Motor neuron (in vitro differentiated cells): ENCODE measurements around the gene CEP70. TPM values are rescaled to one million over a fixed set of nuclear protein-coding genes. Genes with fewer than 3 reads are reported as not detected.

ENCODE experiments used
- ATAC-seq, 8 experiments: fragments of 200-7000 bp; cut with Tn5 transposase; replicated peaks in 6 of 8; 2 replicates each; pipeline ENCODE4 v1.8.0; 2021; ENCODE audit warnings: mild to moderate bottlenecking in 8 of 8, moderate library complexity in 8 of 8
- H3K27ac ChIP-seq, 2 donors: fragments of 250-450 bp; sonication (Bioruptor Pico); 2 replicates each; pipeline ENCODE4 v1.9.0; 2021; ENCODE audit warnings: antibody characterized with exemption in 2 of 2, mild to moderate bottlenecking in 2 of 2, moderate library complexity in 1 of 2
- H3K4me1 ChIP-seq, 2 donors: fragments of 250-450 bp; sonication (Bioruptor Pico); replicated peaks in 1 of 2; 2 replicates each; pipeline ENCODE4 v1.6.1; 2021; ENCODE audit warnings: antibody characterized with exemption in 2 of 2, mild to moderate bottlenecking in 2 of 2, moderate library complexity in 1 of 2
- H3K4me3 ChIP-seq, 5 donors: fragments of 250-450 bp; sonication (Bioruptor Pico); 2 replicates each; pipeline ENCODE4 v1.9.0; 2021; ENCODE audit warnings: antibody characterized with exemption in 5 of 5, mild to moderate bottlenecking in 5 of 5, moderate library complexity in 4 of 5
- WGBS, 10 experiments: fragments of 450-650 bp; shearing (Covaris generic); methylation state at CpG; one replicate each; pipeline ENCODE4 v1.0.0; 2022; 5-methylcytosine and 5-hydroxymethylcytosine counted together
- in situ Hi-C, 9 experiments: fragments of 400-800 bp; cut with MboI; loops; one replicate each; pipeline ENCODE4 v1.15.0; 2021; ENCODE audit warnings: low sequenced_read_pairs in 9 of 9, low pct_unique_long_range_greater_than_20kb in 2 of 9; ENCODE audit not compliant: unreplicated experiment in 9 of 9
- total RNA-seq, 8 experiments: library from RNA; unstranded; fragments of 300-600 nt; gene quantifications; 2 replicates each; pipeline versions ENCODE4 v1.2.3 to v1.2.4, GENCODE V29; 2022

Gene CEP70
- total RNA-seq, 8 experiments from 2014 or later: 12.2 to 53.3 (median 34.3) TPM

GRCh38 chr3:138450704-138451424, 143.2 kb downstream of the CEP70 start:
- in situ Hi-C loops: loop anchor here in 1 of 9 experiments (25.0 kb wide), 1 partner anchor 461 kb away; no protein-coding TSS in a partner anchor
- 33 to 80% (median 52%) methylated on average over 1 to 2 of the region's 6 CpGs; no CpG with 5 or more reads in 4 of the 10 experiments for WGBS, 10 experiments

DNA sequence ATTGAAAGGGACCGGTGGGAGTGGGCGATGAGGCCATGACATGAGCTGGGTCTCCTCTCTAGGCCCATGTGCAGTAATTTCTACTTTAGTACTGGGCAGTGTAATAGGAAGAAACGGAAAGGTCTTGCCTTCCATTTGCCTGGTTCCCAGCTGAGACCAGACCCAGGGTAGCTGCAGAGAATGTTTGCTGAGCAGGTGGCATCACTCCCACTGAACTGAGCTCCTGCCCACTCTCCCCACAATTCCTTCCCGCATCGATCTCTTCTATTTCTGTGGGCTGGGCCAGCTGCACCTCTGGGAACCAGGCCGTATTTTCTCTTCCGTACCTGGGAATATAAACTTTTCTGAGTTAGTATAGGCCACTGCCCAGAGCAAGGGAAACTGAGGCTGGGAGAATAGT, 143.9 kb downstream of the CEP70 start:
- no peak for ATAC-seq
- Histone ChIP-seq H3K4me3 (no peak overlapping the region), H3K27ac (no peak overlapping the region), H3K4me1 (no peaks in the 10 kb centered on the region)
- in situ Hi-C loops: loop anchor here in 1 of 9 experiments (25.0 kb wide), 1 partner anchor 462 kb away; no protein-coding TSS in a partner anchor
- WGBS, 10 experiments: 80 to 100% (median 100%) methylated on average over 1 to 3 of the region's 7 CpGs; no CpG with 5 or more reads in 4 of the 10 experiments

More at GRCh38 chr3:138450704-138451424, 143.2 kb downstream of the CEP70 start:
- Histone ChIP-seq H3K27ac (no peak overlapping the region), H3K4me3 (no peak overlapping the region), H3K4me1 (no peaks in the 10 kb centered on the region)
- ATAC-seq: no peak

DNA sequence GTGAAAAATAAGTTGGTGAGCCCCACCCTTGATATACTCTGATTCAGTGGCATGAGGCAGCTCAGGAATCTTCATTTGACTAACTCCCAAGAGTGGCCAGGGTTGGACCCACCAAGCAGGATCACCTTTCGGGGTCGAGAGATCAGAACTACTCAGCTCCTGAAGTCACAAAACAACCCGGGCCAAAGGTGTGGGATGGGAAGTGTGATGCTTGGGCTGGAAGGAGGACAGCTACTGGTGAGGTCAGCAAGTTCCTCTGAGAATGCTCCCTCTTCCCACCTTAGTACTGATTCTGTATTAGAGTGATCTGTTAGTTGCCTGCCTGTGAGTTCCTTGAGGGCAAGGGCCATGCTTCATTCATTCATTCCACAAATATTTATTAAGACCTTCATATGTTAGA, 144.6 kb downstream of the CEP70 start:
- Histone ChIP-seq H3K4me3 (no peak overlapping the region), H3K4me1 (no peaks in the 10 kb centered on the region), H3K27ac (no peak overlapping the region)
- in situ Hi-C loops: no loop called here
- peak in 1 of 8 experiments; percentile 16 for ATAC-seq
- 29 to 100% (median 90%) methylated on average over 1 to 2 of the region's 3 CpGs; no CpG with 5 or more reads in 6 of the 10 experiments for WGBS, 10 experiments

- 0 to 100% (median 69%) methylated on average over 1 to 2 of the region's 3 CpGs for WGBS, 10 experiments
- ATAC-seq: no peak
Measured at GRCh38 chr3:138448631-138449030, 145.4 kb downstream of the CEP70 start.

GRCh38 chr3:138445654-138446053, 148.4 kb downstream of the CEP70 start:
- Histone ChIP-seq H3K4me1 (no peaks in the 10 kb centered on the region), H3K27ac (no peak overlapping the region), H3K4me3 (no peak overlapping the region)
- in situ Hi-C loops: no loop called here
- ATAC-seq: no peak
- WGBS, 10 experiments: 80 to 100% (median 97%) methylated on average over 1 to 2 of the region's 4 CpGs; no CpG with 5 or more reads in 4 of the 10 experiments

More at GRCh38 chr3:138448631-138449030, 145.4 kb downstream of the CEP70 start:
- Histone ChIP-seq H3K4me3 (no peak overlapping the region), H3K4me1 (no peaks in the 10 kb centered on the region), H3K27ac (no peak overlapping the region)
- in situ Hi-C loops: no loop called here

- ATAC-seq: no peak
- H3K27ac ChIP-seq: no peak overlapping the region
- in situ Hi-C loops: no loop called here
- no peaks in the 10 kb centered on the region for H3K4me1 ChIP-seq
- WGBS, 10 experiments: 76 to 100% (median 94%) methylated on average over 2 to 5 of the region's 7 CpGs; no CpG with 5 or more reads in 5 of the 10 experiments
- no peak overlapping the region for H3K4me3 ChIP-seq
Measured at GRCh38 chr3:138445236-138445635, 148.8 kb downstream of the CEP70 start.

Other genes starting within 250 kb of the CEP70 start
- 100 to 1,000 TPM in 1 of 8 experiments, 10 to 100 TPM in 7; 30.3 to 150 (median 42.1) TPM for gene MRAS, start 245.7 kb downstream of the CEP70 start, total RNA-seq
- gene ESYT3, start 159.6 kb downstream of the CEP70 start, total RNA-seq: 1 to 10 TPM in 6 of 8 experiments, under 1 TPM in 2; 0.71 to 4.5 (median 1.8) TPM
- gene FAIM, start 14.5 kb upstream of the CEP70 start, total RNA-seq: 10 to 100 TPM in 7 of 8 experiments, 1 to 10 TPM in 1; 7.3 to 25.3 (median 12.7) TPM
- gene PIK3CB, start 240.7 kb upstream of the CEP70 start, total RNA-seq: 10 to 100 TPM in 4 of 8 experiments, 1 to 10 TPM in 4; 5.8 to 21.0 (median 10.6) TPM